H1 (cell line): ENCODE data around the gene RIN1. TPM values are rescaled to one million over a fixed set of nuclear protein-coding genes. Genes with fewer than 3 reads are reported as not detected.
A peak's percentile ranks its signal among the peaks of the same experiment; 100 is the strongest.

Experiments
- ASH2L ChIP-seq: fragments of 200-600, 300-600 bp; sonication (generic); IDR thresholded peaks from one replicate; pipeline ENCODE4 v1.7.1; 2017; ENCODE audit warnings: low read length
- BCL11A ChIP-seq, 2 experiments: IDR thresholded peaks; one replicate each; pipeline ENCODE4 v1.6.1; 2011; ENCODE audit warnings: low read depth in 2 of 2, low read length in 2 of 2, mild to moderate bottlenecking in 2 of 2
- BRCA1 ChIP-seq: IDR thresholded peaks from 2 replicates; pipeline ENCODE4 v1.6.1; 2012; ENCODE audit warnings: low read depth, low read length, improper control_type of control experiment
- CHD2 ChIP-seq: IDR thresholded peaks from 2 replicates; pipeline ENCODE4 v1.6.1; 2012; ENCODE audit warnings: low read length, improper control_type of control experiment
- CREB1 ChIP-seq: IDR thresholded peaks from 2 replicates; pipeline ENCODE4 v1.6.1; 2012; ENCODE audit warnings: inconsistent platforms
- FOSL1 ChIP-seq: IDR thresholded peaks from 2 replicates; pipeline ENCODE4 v1.6.1; 2011; ENCODE audit warnings: mild to moderate bottlenecking, low read depth, low read length, moderate library complexity; ENCODE audit not compliant: insufficient read depth
- GABPA ChIP-seq: IDR thresholded peaks from 2 replicates; pipeline ENCODE4 v1.6.1; 2011; ENCODE audit warnings: mild to moderate bottlenecking, low read length, moderate library complexity, borderline replicate concordance; ENCODE audit not compliant: insufficient read depth
- JUND ChIP-seq: IDR thresholded peaks from 2 replicates; pipeline ENCODE4 v1.6.1; 2011; ENCODE audit warnings: mild to moderate bottlenecking, improper control_type of control experiment, low read length
- KDM4A ChIP-seq: IDR thresholded peaks from one replicate; pipeline ENCODE4 v1.7.1; 2012; ENCODE audit warnings: low read depth, mild to moderate bottlenecking, moderate library complexity, low read length, inconsistent platforms; ENCODE audit not compliant: severe bottlenecking
- NANOG ChIP-seq: IDR thresholded peaks from 2 replicates; pipeline ENCODE4 v1.6.1; 2011; ENCODE audit warnings: low read length, low read depth, mild to moderate bottlenecking, inconsistent platforms; ENCODE audit not compliant: insufficient read depth, poor library complexity, severe bottlenecking
- POU5F1 ChIP-seq: IDR thresholded peaks from 2 replicates; pipeline ENCODE4 v1.6.1; 2011; ENCODE audit warnings: low read depth, mild to moderate bottlenecking, low read length, moderate library complexity
- RAD21 ChIP-seq, 2 experiments: IDR thresholded peaks in 1 of 2; conservative IDR thresholded peaks in 1 of 2; 2 replicates each; pipeline ENCODE4 v1.6.1; 2011; ENCODE audit warnings: low read depth in 2 of 2, low read length in 2 of 2, improper control_type of control experiment in 1 of 2, inconsistent platforms in 1 of 2, mild to moderate bottlenecking in 1 of 2, moderate library complexity in 1 of 2
- RBBP5 ChIP-seq: IDR thresholded peaks from 2 replicates; pipeline ENCODE4 v1.7.1; 2012; ENCODE audit warnings: low read depth, mild to moderate bottlenecking, inconsistent platforms, low read length, moderate library complexity, borderline replicate concordance
- RFX5 ChIP-seq: IDR thresholded peaks from 2 replicates; pipeline ENCODE4 v1.6.1; 2011; ENCODE audit warnings: low read depth, low read length, improper control_type of control experiment, borderline replicate concordance
- SP1 ChIP-seq: IDR thresholded peaks from 2 replicates; pipeline ENCODE4 v1.6.1; 2011; ENCODE audit warnings: low read depth, low read length
- polyA plus RNA-seq, 7 experiments: library from polyadenylated mRNA; depleted of rRNA in 3 of 7; stranded (reverse) in 5 of 7; unstranded in 2 of 7; fragments of >200 nt in 5 of 7; fragments of 200-250 nt in 2 of 7; gene quantifications; 1 replicate in 5 of 7; 2 replicates in 1 of 7; 4 replicates in 1 of 7; pipeline versions ENCODE4 v1.2.1 to v1.2.3, GENCODE V29; 2011 to 2013; ENCODE audit warnings: missing spikeins in 2 of 7, mixed read lengths in 2 of 7
- total RNA-seq: library from RNA; stranded (reverse); fragmentation: NEBNext Ultra II Directional; extraction: Animal tissue kit (Norgen Biotek cat#: 25700); gene quantifications from 2 replicates; pipeline ENCODE4 v1.2.1, GENCODE V29; 2021
- TF ChIP-seq, protein P1 (sequence below): IDR thresholded peaks from 2 replicates; pipeline ENCODE4 v1.6.1; 2011; ENCODE audit warnings: low read depth, mild to moderate bottlenecking, low read length; ENCODE audit not compliant: insufficient read depth
- TF ChIP-seq, protein P2 (sequence below): IDR thresholded peaks from 2 replicates; pipeline ENCODE4 v1.6.1; 2012; ENCODE audit warnings: inconsistent platforms
- TF ChIP-seq, protein P3 (sequence below), 3 experiments: IDR thresholded peaks; 1 replicate in 2 of 3; 2 replicates in 1 of 3; pipeline versions ENCODE4 v1.5.1 to v1.6.1; 2011; ENCODE audit warnings: low read length in 3 of 3, mild to moderate bottlenecking in 3 of 3, inconsistent platforms in 2 of 3, low read depth in 1 of 3, moderate library complexity in 1 of 3; ENCODE audit not compliant: insufficient read depth in 1 of 3; ENCODE audit errors: control extremely low read depth in 1 of 3
- TF ChIP-seq, protein P4 (sequence below): IDR thresholded peaks from 2 replicates; pipeline ENCODE4 v1.6.1; 2011; ENCODE audit warnings: low read length, improper control_type of control experiment

Gene RIN1
- total and polyA plus RNA-seq, 2 of the 8 experiments (the other 6 are each of a cell fraction or from before 2014, with no cell fraction given) = 2.5 to 5.4 TPM

DNA sequence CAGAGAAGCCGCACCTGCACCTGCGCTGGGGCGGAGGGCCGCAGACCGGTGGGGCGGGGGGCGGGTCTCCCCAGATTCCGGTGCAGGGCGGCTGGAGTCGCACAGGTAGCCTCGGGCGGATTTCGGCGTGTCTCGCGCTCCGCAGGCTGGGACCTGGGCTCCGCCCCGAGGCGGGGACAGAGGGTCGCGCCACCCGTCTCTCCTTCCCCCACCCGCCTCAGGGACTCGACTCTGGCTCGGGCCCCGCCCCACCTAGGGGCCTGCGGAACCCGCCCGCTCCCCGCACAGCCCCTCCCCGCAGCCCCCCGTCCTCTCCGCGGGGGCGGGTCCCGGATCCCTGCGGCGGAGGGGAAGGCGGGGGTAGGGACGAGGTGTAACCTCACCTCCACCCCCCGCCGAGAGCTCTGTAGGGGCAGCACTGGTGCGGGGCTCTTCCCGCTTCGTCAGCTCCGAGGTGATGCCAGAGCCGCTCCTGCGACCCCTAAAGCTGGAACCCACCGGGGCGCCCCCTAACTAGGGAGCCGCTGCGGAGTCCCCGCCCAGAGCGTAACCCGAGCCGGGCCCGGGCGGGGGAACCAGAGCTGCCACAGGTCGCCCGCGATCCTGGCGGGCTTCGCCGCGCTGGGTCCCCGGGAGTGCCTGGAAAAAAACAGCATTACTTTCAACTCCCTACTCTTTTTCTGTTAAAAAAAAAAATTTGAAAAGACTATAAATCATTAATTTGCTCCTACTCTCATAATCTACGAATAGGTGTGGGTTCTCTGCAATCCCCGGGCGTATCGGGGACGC lies 35.6 kb upstream of the RIN1 start, which contains the start of gene SLC29A2 (continued):
- TF ChIP-seq NANOG = no peak
- no peak for TF ChIP-seq RAD21 (IDR thresholded peaks at IDR 0.05 in 1 of 2, conservative IDR thresholded peaks at IDR 0.05 in 1 of 2; ENCODE audit: low read depth in 2 of 2, low read length in 2 of 2)
- no peak for TF ChIP-seq BCL11A (IDR thresholded peaks at IDR 0.05; ENCODE audit: low read depth in 2 of 2, low read length in 2 of 2)
- no peak for TF ChIP-seq RFX5
- peak; percentile 24 for TF ChIP-seq KDM4A
- TF ChIP-seq, protein P1, sequence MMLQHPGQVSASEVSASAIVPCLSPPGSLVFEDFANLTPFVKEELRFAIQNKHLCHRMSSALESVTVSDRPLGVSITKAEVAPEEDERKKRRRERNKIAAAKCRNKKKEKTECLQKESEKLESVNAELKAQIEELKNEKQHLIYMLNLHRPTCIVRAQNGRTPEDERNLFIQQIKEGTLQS = no peak
- no peak for TF ChIP-seq GABPA
- TF ChIP-seq RBBP5 = 0 out of 2 replicates have a peak, but pooled peaks have one; percentile 28
- TF ChIP-seq, protein P2, sequence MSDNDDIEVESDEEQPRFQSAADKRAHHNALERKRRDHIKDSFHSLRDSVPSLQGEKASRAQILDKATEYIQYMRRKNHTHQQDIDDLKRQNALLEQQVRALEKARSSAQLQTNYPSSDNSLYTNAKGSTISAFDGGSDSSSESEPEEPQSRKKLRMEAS = no peak; the same call in 1 of the 2 replicates
- TF ChIP-seq CHD2 = no peak
- TF ChIP-seq SP1 = peak; percentile 40; the same call in 1 of the 2 replicates
- TF ChIP-seq CREB1 = no peak
- TF ChIP-seq BRCA1 = no peak
- TF ChIP-seq ASH2L = peak; percentile 64
- no peak for TF ChIP-seq JUND
- TF ChIP-seq FOSL1 = no peak
- no peak for TF ChIP-seq POU5F1
- TF ChIP-seq, protein P3, sequence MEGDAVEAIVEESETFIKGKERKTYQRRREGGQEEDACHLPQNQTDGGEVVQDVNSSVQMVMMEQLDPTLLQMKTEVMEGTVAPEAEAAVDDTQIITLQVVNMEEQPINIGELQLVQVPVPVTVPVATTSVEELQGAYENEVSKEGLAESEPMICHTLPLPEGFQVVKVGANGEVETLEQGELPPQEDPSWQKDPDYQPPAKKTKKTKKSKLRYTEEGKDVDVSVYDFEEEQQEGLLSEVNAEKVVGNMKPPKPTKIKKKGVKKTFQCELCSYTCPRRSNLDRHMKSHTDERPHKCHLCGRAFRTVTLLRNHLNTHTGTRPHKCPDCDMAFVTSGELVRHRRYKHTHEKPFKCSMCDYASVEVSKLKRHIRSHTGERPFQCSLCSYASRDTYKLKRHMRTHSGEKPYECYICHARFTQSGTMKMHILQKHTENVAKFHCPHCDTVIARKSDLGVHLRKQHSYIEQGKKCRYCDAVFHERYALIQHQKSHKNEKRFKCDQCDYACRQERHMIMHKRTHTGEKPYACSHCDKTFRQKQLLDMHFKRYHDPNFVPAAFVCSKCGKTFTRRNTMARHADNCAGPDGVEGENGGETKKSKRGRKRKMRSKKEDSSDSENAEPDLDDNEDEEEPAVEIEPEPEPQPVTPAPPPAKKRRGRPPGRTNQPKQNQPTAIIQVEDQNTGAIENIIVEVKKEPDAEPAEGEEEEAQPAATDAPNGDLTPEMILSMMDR (IDR thresholded peaks at IDR 0.05; ENCODE audit: control extremely low read depth in 1 of 3, insufficient read depth in 1 of 3, low read depth in 1 of 3, low read length in 3 of 3) = no peak
- TF ChIP-seq, protein P4, sequence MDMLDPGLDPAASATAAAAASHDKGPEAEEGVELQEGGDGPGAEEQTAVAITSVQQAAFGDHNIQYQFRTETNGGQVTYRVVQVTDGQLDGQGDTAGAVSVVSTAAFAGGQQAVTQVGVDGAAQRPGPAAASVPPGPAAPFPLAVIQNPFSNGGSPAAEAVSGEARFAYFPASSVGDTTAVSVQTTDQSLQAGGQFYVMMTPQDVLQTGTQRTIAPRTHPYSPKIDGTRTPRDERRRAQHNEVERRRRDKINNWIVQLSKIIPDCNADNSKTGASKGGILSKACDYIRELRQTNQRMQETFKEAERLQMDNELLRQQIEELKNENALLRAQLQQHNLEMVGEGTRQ = no peak
